SK-N-SH treated with all-trans-retinoic acid at 6 μM for 48 hours (cell line): ENCODE data around the gene CTDSP2.

Source experiments
- GLIS3 ChIP-seq: fragments of 250-450 bp; sonication (Bioruptor Pico); IDR thresholded peaks from 2 replicates; pipeline ENCODE4 v1.5.0; 2020; ENCODE audit warnings: mild to moderate bottlenecking, moderate library complexity
- OSR1 ChIP-seq: fragments of 250-450 bp; sonication (Bioruptor Pico); IDR thresholded peaks from 2 replicates; pipeline ENCODE4 v1.8.0; 2022; ENCODE audit warnings: moderate library complexity, mild to moderate bottlenecking, inconsistent platforms
- RARB ChIP-seq: fragments of 250-450 bp; sonication (Bioruptor Pico); IDR thresholded peaks from 2 replicates; pipeline ENCODE4 v1.8.0; 2021; ENCODE audit warnings: mild to moderate bottlenecking, moderate library complexity
- SNAI2 ChIP-seq: fragments of 250-450 bp; sonication (Bioruptor Pico); IDR thresholded peaks from 2 replicates; pipeline ENCODE4 v1.5.0; 2020; ENCODE audit warnings: mild to moderate bottlenecking, moderate library complexity
- ZC3H10 ChIP-seq: fragments of 250-450 bp; sonication (Bioruptor Pico); IDR thresholded peaks from 2 replicates; pipeline ENCODE4 v1.5.1; 2021; ENCODE audit warnings: mild to moderate bottlenecking, moderate library complexity
- ZFP30 ChIP-seq: fragments of 450-650 bp; formaldehyde crosslinking; IDR thresholded peaks from 2 replicates; pipeline ENCODE4 v1.5.0; 2022; ENCODE audit warnings: mild to moderate bottlenecking, moderate library complexity
- ZNF8 ChIP-seq: fragments of 450-650 bp; formaldehyde crosslinking; IDR thresholded peaks from 2 replicates; pipeline ENCODE4 v1.5.0; 2020; ENCODE audit warnings: mild to moderate bottlenecking, moderate library complexity
- TF ChIP-seq, protein P1 (sequence below): fragments of 250-450 bp; sonication (Bioruptor Pico); IDR thresholded peaks from 2 replicates; pipeline ENCODE4 v1.8.0; 2020; ENCODE audit warnings: mild to moderate bottlenecking, moderate library complexity, borderline replicate concordance
- TF ChIP-seq, protein P2 (sequence below): fragments of 250-450 bp; sonication (Bioruptor Pico); IDR thresholded peaks from 2 replicates; pipeline ENCODE4 v1.5.0; 2020; ENCODE audit warnings: mild to moderate bottlenecking, moderate library complexity
- TF ChIP-seq, protein P3 (sequence below): fragments of 250-450 bp; sonication (Bioruptor Pico); IDR thresholded peaks from 2 replicates; pipeline ENCODE4 v1.5.1; 2021; ENCODE audit warnings: mild to moderate bottlenecking, moderate library complexity
- TF ChIP-seq, protein P4 (sequence below): fragments of 250-450 bp; sonication (Bioruptor Pico); IDR thresholded peaks from 2 replicates; pipeline ENCODE4 v1.8.0; 2021; ENCODE audit warnings: low read depth, mild to moderate bottlenecking, moderate library complexity, borderline replicate concordance
- TF ChIP-seq, protein P5 (sequence below): fragments of 250-450 bp; sonication (Bioruptor Pico); IDR thresholded peaks from 2 replicates; pipeline ENCODE4 v1.5.1; 2020; ENCODE audit warnings: low read depth, mild to moderate bottlenecking, moderate library complexity

DNA sequence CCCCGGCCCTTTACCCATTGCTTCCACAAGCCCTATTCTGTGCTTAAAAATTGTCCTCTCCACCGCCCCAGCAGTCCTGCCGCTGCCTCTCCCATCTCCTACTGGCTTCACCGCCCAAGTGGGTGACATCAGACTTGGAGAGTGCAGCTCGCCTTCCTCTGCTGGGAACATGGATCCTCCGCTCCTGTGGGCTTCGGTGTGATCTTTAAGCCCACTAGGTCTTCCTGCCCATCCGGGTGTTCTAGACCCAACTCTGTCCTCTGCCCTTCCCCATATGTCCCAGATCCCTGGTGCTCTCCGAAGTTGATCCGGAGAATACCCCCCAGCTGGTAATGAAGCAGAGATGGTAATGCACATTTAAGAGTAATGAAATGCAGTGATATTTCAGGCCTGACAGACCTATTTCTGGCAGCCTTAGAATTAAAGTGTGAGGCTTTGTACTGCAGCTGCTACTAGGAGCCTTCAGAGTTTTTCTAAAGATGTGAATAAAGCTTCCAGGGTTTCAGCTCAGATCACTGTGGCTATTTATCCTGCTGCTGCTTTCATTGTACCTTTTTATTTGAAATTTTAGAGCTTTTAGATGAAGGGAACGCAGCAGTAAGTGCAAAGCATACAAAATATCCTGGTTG, 22.9 kb upstream of the CTDSP2 start:
- TF ChIP-seq GLIS3 (CRISPR knock-in tag) (no peak), ZC3H10 (CRISPR knock-in tag) (no peak), OSR1 (no peak), ZNF8 (CRISPR knock-in tag) (no peak), ZFP30 (CRISPR knock-in tag) (no peak), RARB (CRISPR knock-in tag) (no peak), SNAI2 (no peak)
- TF ChIP-seq, protein P1, sequence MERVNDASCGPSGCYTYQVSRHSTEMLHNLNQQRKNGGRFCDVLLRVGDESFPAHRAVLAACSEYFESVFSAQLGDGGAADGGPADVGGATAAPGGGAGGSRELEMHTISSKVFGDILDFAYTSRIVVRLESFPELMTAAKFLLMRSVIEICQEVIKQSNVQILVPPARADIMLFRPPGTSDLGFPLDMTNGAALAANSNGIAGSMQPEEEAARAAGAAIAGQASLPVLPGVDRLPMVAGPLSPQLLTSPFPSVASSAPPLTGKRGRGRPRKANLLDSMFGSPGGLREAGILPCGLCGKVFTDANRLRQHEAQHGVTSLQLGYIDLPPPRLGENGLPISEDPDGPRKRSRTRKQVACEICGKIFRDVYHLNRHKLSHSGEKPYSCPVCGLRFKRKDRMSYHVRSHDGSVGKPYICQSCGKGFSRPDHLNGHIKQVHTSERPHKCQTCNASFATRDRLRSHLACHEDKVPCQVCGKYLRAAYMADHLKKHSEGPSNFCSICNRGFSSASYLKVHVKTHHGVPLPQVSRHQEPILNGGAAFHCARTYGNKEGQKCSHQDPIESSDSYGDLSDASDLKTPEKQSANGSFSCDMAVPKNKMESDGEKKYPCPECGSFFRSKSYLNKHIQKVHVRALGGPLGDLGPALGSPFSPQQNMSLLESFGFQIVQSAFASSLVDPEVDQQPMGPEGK (CRISPR knock-in tag), result no peak
- TF ChIP-seq, protein P2, sequence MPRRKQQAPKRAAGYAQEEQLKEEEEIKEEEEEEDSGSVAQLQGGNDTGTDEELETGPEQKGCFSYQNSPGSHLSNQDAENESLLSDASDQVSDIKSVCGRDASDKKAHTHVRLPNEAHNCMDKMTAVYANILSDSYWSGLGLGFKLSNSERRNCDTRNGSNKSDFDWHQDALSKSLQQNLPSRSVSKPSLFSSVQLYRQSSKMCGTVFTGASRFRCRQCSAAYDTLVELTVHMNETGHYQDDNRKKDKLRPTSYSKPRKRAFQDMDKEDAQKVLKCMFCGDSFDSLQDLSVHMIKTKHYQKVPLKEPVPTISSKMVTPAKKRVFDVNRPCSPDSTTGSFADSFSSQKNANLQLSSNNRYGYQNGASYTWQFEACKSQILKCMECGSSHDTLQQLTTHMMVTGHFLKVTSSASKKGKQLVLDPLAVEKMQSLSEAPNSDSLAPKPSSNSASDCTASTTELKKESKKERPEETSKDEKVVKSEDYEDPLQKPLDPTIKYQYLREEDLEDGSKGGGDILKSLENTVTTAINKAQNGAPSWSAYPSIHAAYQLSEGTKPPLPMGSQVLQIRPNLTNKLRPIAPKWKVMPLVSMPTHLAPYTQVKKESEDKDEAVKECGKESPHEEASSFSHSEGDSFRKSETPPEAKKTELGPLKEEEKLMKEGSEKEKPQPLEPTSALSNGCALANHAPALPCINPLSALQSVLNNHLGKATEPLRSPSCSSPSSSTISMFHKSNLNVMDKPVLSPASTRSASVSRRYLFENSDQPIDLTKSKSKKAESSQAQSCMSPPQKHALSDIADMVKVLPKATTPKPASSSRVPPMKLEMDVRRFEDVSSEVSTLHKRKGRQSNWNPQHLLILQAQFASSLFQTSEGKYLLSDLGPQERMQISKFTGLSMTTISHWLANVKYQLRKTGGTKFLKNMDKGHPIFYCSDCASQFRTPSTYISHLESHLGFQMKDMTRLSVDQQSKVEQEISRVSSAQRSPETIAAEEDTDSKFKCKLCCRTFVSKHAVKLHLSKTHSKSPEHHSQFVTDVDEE (CRISPR knock-in tag), result no peak
- TF ChIP-seq, protein P3, sequence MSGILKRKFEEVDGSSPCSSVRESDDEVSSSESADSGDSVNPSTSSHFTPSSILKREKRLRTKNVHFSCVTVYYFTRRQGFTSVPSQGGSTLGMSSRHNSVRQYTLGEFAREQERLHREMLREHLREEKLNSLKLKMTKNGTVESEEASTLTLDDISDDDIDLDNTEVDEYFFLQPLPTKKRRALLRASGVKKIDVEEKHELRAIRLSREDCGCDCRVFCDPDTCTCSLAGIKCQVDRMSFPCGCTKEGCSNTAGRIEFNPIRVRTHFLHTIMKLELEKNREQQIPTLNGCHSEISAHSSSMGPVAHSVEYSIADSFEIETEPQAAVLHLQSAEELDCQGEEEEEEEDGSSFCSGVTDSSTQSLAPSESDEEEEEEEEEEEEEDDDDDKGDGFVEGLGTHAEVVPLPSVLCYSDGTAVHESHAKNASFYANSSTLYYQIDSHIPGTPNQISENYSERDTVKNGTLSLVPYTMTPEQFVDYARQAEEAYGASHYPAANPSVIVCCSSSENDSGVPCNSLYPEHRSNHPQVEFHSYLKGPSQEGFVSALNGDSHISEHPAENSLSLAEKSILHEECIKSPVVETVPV (CRISPR knock-in tag), result no peak
- TF ChIP-seq, protein P4, sequence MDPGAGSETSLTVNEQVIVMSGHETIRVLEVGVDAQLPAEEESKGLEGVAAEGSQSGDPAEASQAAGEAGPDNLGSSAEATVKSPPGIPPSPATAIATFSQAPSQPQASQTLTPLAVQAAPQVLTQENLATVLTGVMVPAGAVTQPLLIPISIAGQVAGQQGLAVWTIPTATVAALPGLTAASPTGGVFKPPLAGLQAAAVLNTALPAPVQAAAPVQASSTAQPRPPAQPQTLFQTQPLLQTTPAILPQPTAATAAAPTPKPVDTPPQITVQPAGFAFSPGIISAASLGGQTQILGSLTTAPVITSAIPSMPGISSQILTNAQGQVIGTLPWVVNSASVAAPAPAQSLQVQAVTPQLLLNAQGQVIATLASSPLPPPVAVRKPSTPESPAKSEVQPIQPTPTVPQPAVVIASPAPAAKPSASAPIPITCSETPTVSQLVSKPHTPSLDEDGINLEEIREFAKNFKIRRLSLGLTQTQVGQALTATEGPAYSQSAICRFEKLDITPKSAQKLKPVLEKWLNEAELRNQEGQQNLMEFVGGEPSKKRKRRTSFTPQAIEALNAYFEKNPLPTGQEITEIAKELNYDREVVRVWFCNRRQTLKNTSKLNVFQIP (CRISPR knock-in tag), result no peak
- TF ChIP-seq, protein P5, sequence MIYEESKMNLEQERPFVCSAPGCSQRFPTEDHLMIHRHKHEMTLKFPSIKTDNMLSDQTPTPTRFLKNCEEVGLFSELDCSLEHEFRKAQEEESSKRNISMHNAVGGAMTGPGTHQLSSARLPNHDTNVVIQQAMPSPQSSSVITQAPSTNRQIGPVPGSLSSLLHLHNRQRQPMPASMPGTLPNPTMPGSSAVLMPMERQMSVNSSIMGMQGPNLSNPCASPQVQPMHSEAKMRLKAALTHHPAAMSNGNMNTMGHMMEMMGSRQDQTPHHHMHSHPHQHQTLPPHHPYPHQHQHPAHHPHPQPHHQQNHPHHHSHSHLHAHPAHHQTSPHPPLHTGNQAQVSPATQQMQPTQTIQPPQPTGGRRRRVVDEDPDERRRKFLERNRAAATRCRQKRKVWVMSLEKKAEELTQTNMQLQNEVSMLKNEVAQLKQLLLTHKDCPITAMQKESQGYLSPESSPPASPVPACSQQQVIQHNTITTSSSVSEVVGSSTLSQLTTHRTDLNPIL (CRISPR knock-in tag), result no peak
